ENCODE data around the gene GALNT17. TPM values are rescaled to one million over a fixed set of nuclear protein-coding genes. Genes with fewer than 3 reads are reported as not detected.

Gene GALNT17
- total and polyA plus RNA-seq, 5 donors from 2014 or later, result not detected

DNA sequence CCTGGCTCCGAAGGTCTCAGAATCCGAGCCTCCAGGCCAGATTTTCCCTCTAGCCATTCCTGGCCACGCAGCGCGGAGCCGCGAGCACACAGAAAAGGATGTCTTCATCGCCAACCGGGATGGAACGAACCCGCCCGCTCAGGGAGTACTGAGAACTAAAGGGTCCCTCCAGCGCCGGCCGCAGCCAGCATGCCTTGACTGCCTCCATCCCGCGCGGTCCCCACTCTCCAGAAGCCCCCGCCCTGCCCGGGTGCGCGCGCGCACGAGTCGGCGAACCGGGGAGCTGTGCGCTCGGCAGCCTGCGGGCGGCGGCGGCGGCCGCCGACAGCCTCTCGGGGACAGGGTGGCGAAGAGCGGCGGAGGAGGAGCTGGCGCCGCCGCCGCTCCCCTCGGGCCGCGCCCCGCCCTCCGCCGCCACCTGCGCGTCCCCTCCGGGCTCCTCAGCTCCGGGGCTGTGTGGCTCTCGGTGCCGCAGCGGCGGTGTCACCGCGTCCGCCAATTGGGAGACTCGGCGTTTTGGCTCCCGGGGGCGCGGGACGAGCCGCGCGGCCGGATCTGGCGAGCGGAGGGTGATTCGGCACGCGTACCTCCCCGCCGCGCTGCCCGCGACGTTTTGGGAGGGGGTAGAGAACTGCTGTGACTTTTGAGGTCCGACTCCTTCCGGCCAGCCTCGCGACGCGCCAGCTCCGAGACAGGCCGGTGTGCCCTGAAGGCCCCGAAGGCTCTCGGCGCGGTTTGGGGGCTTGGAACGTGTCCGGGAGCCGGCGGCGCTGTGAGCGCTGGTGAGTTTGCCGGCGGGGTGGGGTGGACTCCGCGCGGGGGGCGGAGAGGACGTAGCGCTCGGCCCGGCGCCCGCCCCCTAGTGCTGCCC lies 453 bp upstream of the GALNT17 start:
- H3K4me1 Mint-ChIP-seq, result no peaks in the 10 kb centered on the region
- H3K4me3 Mint-ChIP-seq, result no peak overlapping the region
- no peaks in the 10 kb centered on the region for H3K36me3 Mint-ChIP-seq
- DNase-seq (no peak), ATAC-seq (ENCODE audit: low read depth in 2 of 2) (no peak)
- no peaks in the 10 kb centered on the region for H3K4me1 ChIP-seq (ENCODE audit: control insufficient read depth, insufficient read depth, low read length, poor library complexity, severe bottlenecking)
- no peak overlapping the region for H3K27ac ChIP-seq (ENCODE audit: insufficient read depth, low read length, poor library complexity, severe bottlenecking)
- H3K27ac Mint-ChIP-seq, result no peak overlapping the region
- H3K4me3 ChIP-seq (ENCODE audit: low read depth, low read length), result no peak overlapping the region
- peaks cover 12% of the 10 kb centered on the region for H3K27me3 Mint-ChIP-seq
- H3K36me3 ChIP-seq (ENCODE audit: control insufficient read depth, insufficient read depth, low read length), result no peaks in the 10 kb centered on the region
- H3K9me3 Mint-ChIP-seq, result peaks cover 0 to 5% (median 3%) of the 10 kb centered on the region in 7 donors
- H3K9me3 ChIP-seq (ENCODE audit: control insufficient read depth in 2 of 2, low read length in 2 of 2), result peaks cover 0 to 4% of the 10 kb centered on the region in 2 experiments
- no peaks in the 10 kb centered on the region for H3K27me3 ChIP-seq (ENCODE audit: control insufficient read depth, insufficient read depth, low read length)

DNA sequence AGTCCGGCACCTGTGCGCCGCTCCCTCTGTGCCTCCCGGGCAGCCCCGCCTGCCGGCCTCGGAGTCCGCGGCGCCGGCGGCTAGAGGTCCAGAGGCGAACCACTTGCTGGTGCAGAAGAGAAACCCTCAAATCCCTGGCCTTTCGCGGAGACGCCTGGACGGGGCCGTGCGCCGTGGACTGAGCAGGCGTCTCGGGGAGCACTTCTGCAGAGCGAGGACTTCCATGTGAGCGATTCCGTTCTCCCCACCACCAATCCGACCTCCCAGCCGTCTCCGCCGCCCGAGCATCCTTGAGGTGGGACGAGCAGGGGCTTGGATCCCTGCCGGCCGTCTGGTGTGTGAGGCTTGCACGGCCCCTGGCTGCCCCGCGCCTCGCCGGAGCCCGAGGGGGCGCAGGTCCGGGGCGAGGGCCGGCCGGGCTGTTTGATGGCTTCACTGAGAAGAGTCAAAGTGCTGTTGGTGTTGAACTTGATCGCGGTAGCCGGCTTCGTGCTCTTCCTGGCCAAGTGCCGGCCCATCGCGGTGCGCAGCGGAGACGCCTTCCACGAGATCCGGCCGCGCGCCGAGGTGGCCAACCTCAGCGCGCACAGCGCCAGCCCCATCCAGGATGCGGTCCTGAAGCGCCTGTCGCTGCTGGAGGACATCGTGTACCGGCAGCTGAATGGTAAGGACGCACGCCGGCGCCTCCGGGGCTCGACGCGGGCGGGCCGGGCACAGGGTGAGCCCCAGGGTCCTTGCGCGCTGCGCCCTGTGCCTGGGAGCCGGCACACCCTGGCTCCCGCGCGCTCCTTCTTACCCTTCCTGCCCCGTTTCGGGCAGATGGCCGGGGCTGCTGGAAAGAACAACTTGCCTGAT lies 660 bp downstream of the GALNT17 start:
- H3K9me3 Mint-ChIP-seq, result peaks cover 0 to 6% (median 2%) of the 10 kb centered on the region in 7 donors
- DNase-seq (no peak), ATAC-seq (ENCODE audit: low read depth in 2 of 2) (no peak)
- no peak overlapping the region for H3K4me3 Mint-ChIP-seq
- Histone ChIP-seq H3K4me1 (ENCODE audit: control insufficient read depth, insufficient read depth, low read length, poor library complexity, severe bottlenecking) (no peaks in the 10 kb centered on the region), H3K4me3 (ENCODE audit: low read depth, low read length) (no peak overlapping the region), H3K9me3 (ENCODE audit: control insufficient read depth in 2 of 2, low read length in 2 of 2) (peaks cover 0 to 2% of the 10 kb centered on the region in 2 experiments), H3K36me3 (ENCODE audit: control insufficient read depth, insufficient read depth, low read length) (no peaks in the 10 kb centered on the region), H3K27me3 (ENCODE audit: control insufficient read depth, insufficient read depth, low read length) (no peaks in the 10 kb centered on the region), H3K27ac (ENCODE audit: insufficient read depth, low read length, poor library complexity, severe bottlenecking) (no peak overlapping the region)
- peaks cover 12% of the 10 kb centered on the region for H3K27me3 Mint-ChIP-seq
- no peaks in the 10 kb centered on the region for H3K4me1 Mint-ChIP-seq
- no peaks in the 10 kb centered on the region for H3K36me3 Mint-ChIP-seq
- H3K27ac Mint-ChIP-seq, result no peak overlapping the region

DNA sequence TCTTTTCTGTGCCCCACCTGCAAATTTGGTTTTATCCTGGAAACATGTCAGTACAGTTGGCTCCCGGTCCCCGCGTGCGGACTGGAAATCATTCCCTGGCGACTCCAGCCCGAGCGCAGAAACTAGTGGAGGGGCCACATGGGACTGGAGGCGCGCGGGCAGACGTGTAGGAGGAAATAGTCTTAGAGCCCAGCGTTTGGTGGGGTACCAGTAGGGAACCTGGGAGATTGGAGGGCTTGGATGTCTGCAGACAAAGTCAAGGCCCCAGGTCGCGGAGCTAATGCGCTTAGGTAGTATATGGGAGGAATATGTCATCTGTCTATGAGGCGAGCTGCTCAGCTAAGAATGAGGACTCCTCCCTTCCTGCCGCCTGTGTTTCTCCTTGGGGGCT lies 1.3 kb downstream of the GALNT17 start:
- no peak for ATAC-seq (ENCODE audit: low read depth in 2 of 2)
- DNase-seq, result no peak
- Histone ChIP-seq H3K36me3 (ENCODE audit: control insufficient read depth, insufficient read depth, low read length) (no peaks in the 10 kb centered on the region), H3K27ac (ENCODE audit: insufficient read depth, low read length, poor library complexity, severe bottlenecking) (no peak overlapping the region), H3K27me3 (ENCODE audit: control insufficient read depth, insufficient read depth, low read length) (no peaks in the 10 kb centered on the region), H3K4me1 (ENCODE audit: control insufficient read depth, insufficient read depth, low read length, poor library complexity, severe bottlenecking) (no peaks in the 10 kb centered on the region), H3K4me3 (ENCODE audit: low read depth, low read length) (no peak overlapping the region), H3K9me3 (ENCODE audit: control insufficient read depth in 2 of 2, low read length in 2 of 2) (no peaks in the 10 kb centered on the region)
- Mint-ChIP-seq H3K4me3 (no peak overlapping the region), H3K36me3 (no peaks in the 10 kb centered on the region), H3K9me3 (peaks cover 0 to 5% (median 2%) of the 10 kb centered on the region in 7 donors), H3K27ac (no peak overlapping the region), H3K4me1 (no peaks in the 10 kb centered on the region), H3K27me3 (peaks cover 12% of the 10 kb centered on the region)

DNA sequence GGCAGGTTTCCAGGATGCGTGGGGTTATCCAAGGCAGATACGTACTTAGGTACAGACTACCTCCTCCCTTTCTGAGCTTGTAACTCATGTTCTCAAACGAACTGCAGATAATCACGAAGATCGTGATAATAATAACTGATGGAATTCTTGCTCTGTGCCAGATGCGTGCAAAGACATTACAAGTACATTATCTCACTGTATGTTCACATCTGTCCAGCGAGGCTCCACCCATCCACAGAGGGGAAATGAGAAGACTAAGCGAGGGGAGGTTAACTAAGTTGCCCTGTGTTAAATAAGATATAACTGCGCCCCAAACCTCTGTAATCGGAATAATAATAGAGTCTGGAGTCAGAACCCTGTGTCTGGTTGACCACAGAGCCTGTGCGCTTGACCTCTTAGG lies 1.9 kb downstream of the GALNT17 start:
- ATAC-seq (ENCODE audit: low read depth in 2 of 2) (no peak), DNase-seq (no peak)
- peaks cover 0 to 5% (median 2%) of the 10 kb centered on the region in 7 donors for H3K9me3 Mint-ChIP-seq
- Histone ChIP-seq H3K4me3 (ENCODE audit: low read depth, low read length) (no peak overlapping the region), H3K36me3 (ENCODE audit: control insufficient read depth, insufficient read depth, low read length) (no peaks in the 10 kb centered on the region), H3K27me3 (ENCODE audit: control insufficient read depth, insufficient read depth, low read length) (no peaks in the 10 kb centered on the region), H3K9me3 (ENCODE audit: control insufficient read depth in 2 of 2, low read length in 2 of 2) (no peaks in the 10 kb centered on the region), H3K27ac (ENCODE audit: insufficient read depth, low read length, poor library complexity, severe bottlenecking) (no peak overlapping the region), H3K4me1 (ENCODE audit: control insufficient read depth, insufficient read depth, low read length, poor library complexity, severe bottlenecking) (no peaks in the 10 kb centered on the region)
- no peak overlapping the region for H3K4me3 Mint-ChIP-seq
- H3K27me3 Mint-ChIP-seq, result peaks cover 12% of the 10 kb centered on the region
- no peak overlapping the region for H3K27ac Mint-ChIP-seq
- no peaks in the 10 kb centered on the region for H3K4me1 Mint-ChIP-seq
- no peaks in the 10 kb centered on the region for H3K36me3 Mint-ChIP-seq

DNA sequence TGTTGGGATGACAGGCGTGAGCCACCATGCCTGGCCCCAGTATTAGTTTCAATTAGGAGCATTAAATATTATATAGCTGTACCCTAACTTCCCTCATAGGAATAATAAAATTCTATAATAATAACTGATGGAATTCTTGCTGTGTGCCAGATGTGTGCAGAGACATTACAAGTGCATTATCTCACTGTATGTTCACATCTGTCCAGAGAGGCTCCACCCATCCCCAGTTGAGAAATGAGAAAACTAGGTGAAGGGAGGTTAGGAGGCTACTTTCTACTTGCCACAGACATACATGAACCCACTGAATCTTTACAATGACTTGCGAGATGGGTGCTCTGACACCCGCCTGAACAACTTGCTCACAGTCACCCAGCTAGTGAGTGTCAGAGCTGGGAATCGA lies 3.2 kb downstream of the GALNT17 start:
- H3K4me3 Mint-ChIP-seq, result no peak overlapping the region
- H3K36me3 Mint-ChIP-seq, result no peaks in the 10 kb centered on the region

DNA sequence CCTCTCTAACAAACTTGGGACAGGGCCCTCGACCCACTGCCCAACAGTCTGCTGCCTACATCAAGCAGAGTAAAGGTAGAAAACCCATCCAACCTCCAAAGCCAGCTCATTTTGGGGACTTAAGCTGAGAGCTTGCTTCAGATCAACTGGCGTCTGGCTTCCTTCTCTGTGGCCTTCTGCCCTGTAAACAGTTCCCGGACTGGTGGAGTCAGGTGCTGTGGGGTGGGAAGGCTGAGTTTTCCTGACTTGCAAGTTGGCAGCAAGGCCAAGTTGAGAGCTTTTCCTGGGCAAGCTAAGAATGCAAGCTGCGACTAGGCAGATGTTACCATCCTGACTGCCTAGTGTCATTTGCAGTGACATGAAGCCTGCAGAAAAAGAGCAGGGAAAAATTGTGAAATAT lies 3.7 kb downstream of the GALNT17 start:
- Mint-ChIP-seq H3K27me3 (peaks cover 4% of the 10 kb centered on the region), H3K9me3 (peaks cover 0 to 6% (median 3%) of the 10 kb centered on the region in 7 donors), H3K27ac (no peak overlapping the region), H3K4me3 (no peak overlapping the region), H3K4me1 (no peaks in the 10 kb centered on the region), H3K36me3 (no peaks in the 10 kb centered on the region)
- no peak overlapping the region for H3K4me3 ChIP-seq (ENCODE audit: low read depth, low read length)
- ATAC-seq (ENCODE audit: low read depth in 2 of 2) (no peak), DNase-seq (no peak)
- H3K27me3 ChIP-seq (ENCODE audit: control insufficient read depth, insufficient read depth, low read length), result no peaks in the 10 kb centered on the region
- no peaks in the 10 kb centered on the region for H3K4me1 ChIP-seq (ENCODE audit: control insufficient read depth, insufficient read depth, low read length, poor library complexity, severe bottlenecking)
- no peaks in the 10 kb centered on the region for H3K9me3 ChIP-seq (ENCODE audit: control insufficient read depth in 2 of 2, low read length in 2 of 2)
- H3K36me3 ChIP-seq (ENCODE audit: control insufficient read depth, insufficient read depth, low read length), result no peaks in the 10 kb centered on the region
- no peak overlapping the region for H3K27ac ChIP-seq (ENCODE audit: insufficient read depth, low read length, poor library complexity, severe bottlenecking)

More for the DNA sequence above, 3.2 kb downstream of the GALNT17 start:
- Mint-ChIP-seq H3K4me1 (no peaks in the 10 kb centered on the region), H3K27ac (no peak overlapping the region), H3K9me3 (peaks cover 0 to 6% (median 3%) of the 10 kb centered on the region in 7 donors), H3K27me3 (peaks cover 5% of the 10 kb centered on the region)
- Histone ChIP-seq H3K27ac (ENCODE audit: insufficient read depth, low read length, poor library complexity, severe bottlenecking) (no peak overlapping the region), H3K9me3 (ENCODE audit: control insufficient read depth in 2 of 2, low read length in 2 of 2) (no peaks in the 10 kb centered on the region), H3K4me3 (ENCODE audit: low read depth, low read length) (no peak overlapping the region), H3K4me1 (ENCODE audit: control insufficient read depth, insufficient read depth, low read length, poor library complexity, severe bottlenecking) (no peaks in the 10 kb centered on the region), H3K36me3 (ENCODE audit: control insufficient read depth, insufficient read depth, low read length) (no peaks in the 10 kb centered on the region), H3K27me3 (ENCODE audit: control insufficient read depth, insufficient read depth, low read length) (no peaks in the 10 kb centered on the region)
- ATAC-seq (ENCODE audit: low read depth in 2 of 2) (no peak), DNase-seq (no peak)

DNA sequence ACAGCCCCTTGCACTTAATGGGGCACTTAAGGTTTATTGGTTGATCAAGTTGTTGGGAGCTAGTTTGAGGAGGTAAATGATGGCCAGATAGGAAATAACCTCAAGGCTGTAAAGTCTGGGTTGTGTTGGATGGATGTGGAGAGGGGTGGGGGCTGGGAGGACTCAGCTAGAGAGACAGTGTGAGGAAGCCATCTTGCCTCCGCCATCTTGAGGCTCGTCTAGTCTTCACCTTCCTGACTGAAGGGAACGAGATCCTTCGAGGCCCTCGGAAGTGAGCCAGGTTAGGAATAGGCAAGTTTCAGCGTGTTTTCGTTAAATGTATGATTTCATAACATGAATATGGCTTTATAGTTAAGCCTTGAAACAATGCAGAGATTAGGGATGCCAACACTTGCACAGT lies 5.5 kb downstream of the GALNT17 start:
- Histone ChIP-seq H3K4me1 (ENCODE audit: control insufficient read depth, insufficient read depth, low read length, poor library complexity, severe bottlenecking) (no peaks in the 10 kb centered on the region), H3K27me3 (ENCODE audit: control insufficient read depth, insufficient read depth, low read length) (no peaks in the 10 kb centered on the region), H3K36me3 (ENCODE audit: control insufficient read depth, insufficient read depth, low read length) (no peaks in the 10 kb centered on the region), H3K9me3 (ENCODE audit: control insufficient read depth in 2 of 2, low read length in 2 of 2) (no peaks in the 10 kb centered on the region), H3K27ac (ENCODE audit: insufficient read depth, low read length, poor library complexity, severe bottlenecking) (no peak overlapping the region), H3K4me3 (ENCODE audit: low read depth, low read length) (no peak overlapping the region)
- DNase-seq (no peak), ATAC-seq (ENCODE audit: low read depth in 2 of 2) (no peak)
- Mint-ChIP-seq H3K27me3 (no peaks in the 10 kb centered on the region), H3K9me3 (peaks cover 0 to 12% (median 6%) of the 10 kb centered on the region in 7 donors), H3K4me1 (no peaks in the 10 kb centered on the region), H3K36me3 (no peaks in the 10 kb centered on the region), H3K4me3 (no peak overlapping the region), H3K27ac (no peak overlapping the region)
